ENCODE data around the gene DEPP1. TPM values are rescaled to one million over a fixed set of nuclear protein-coding genes. Genes with fewer than 3 reads are reported as not detected.
A peak's percentile ranks its signal among the peaks of the same experiment; 100 is the strongest.

The DEPP1 gene
- total and polyA plus RNA-seq, 2 of the 13 experiments (the other 11 are each of a cell fraction or from before 2014, with no cell fraction given) = 14.8 to 270 TPM

- TF ChIP-seq, protein P1, sequence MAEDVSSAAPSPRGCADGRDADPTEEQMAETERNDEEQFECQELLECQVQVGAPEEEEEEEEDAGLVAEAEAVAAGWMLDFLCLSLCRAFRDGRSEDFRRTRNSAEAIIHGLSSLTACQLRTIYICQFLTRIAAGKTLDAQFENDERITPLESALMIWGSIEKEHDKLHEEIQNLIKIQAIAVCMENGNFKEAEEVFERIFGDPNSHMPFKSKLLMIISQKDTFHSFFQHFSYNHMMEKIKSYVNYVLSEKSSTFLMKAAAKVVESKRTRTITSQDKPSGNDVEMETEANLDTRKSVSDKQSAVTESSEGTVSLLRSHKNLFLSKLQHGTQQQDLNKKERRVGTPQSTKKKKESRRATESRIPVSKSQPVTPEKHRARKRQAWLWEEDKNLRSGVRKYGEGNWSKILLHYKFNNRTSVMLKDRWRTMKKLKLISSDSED (CRISPR knock-in tag; IDR thresholded peaks at IDR 0.05) = no peak
- TF ChIP-seq SNRNP70 (IDR thresholded peaks at IDR 0.05; ENCODE audit: low read depth, low read length) (no peak), MLXIP (CRISPR knock-in tag; IDR thresholded peaks at IDR 0.05; ENCODE audit: borderline replicate concordance) (no peak), SMYD3 (CRISPR knock-in tag; IDR thresholded peaks at IDR 0.05) (no peak), ZNF235 (CRISPR knock-in tag; IDR thresholded peaks at IDR 0.05; ENCODE audit: borderline replicate concordance) (no peak), SATB2 (CRISPR knock-in tag; IDR thresholded peaks at IDR 0.05) (no peak), CEBPG (CRISPR knock-in tag; IDR thresholded peaks at IDR 0.05) (peak; percentile 91), DPF2 (CRISPR knock-in tag; IDR thresholded peaks at IDR 0.05; ENCODE audit: borderline replicate concordance, low read depth) (peak; percentile 71; the same call in 1 of the 2 replicates), SOX13 (IDR thresholded peaks at IDR 0.05) (peak; percentile 50; the same call in 1 of the 2 replicates), SOX13 (CRISPR knock-in tag; conservative IDR thresholded peaks at IDR 0.05 in 1 of 2, IDR thresholded peaks at IDR 0.05 in 1 of 2) (peak in 1 of 2 experiments; percentile 87; a peak in 2 of 4 replicates), FOXC1 (CRISPR knock-in tag; IDR thresholded peaks at IDR 0.05; ENCODE audit: borderline replicate concordance) (no peak), NCOA1 (CRISPR knock-in tag; IDR thresholded peaks at IDR 0.05) (no peak), SIX4 (CRISPR knock-in tag; IDR thresholded peaks at IDR 0.05) (no peak), SP4 (CRISPR knock-in tag; IDR thresholded peaks at IDR 0.05) (no peak), ERF (CRISPR knock-in tag; IDR thresholded peaks at IDR 0.05) (0 out of 2 replicates have a peak, but pooled peaks have one; percentile 41), TCF7L2 (IDR thresholded peaks at IDR 0.05; ENCODE audit: low read depth, low read length) (no peak), IRF1 (CRISPR knock-in tag; IDR thresholded peaks at IDR 0.05; ENCODE audit: low read depth) (no peak)
- TF ChIP-seq, protein P2, sequence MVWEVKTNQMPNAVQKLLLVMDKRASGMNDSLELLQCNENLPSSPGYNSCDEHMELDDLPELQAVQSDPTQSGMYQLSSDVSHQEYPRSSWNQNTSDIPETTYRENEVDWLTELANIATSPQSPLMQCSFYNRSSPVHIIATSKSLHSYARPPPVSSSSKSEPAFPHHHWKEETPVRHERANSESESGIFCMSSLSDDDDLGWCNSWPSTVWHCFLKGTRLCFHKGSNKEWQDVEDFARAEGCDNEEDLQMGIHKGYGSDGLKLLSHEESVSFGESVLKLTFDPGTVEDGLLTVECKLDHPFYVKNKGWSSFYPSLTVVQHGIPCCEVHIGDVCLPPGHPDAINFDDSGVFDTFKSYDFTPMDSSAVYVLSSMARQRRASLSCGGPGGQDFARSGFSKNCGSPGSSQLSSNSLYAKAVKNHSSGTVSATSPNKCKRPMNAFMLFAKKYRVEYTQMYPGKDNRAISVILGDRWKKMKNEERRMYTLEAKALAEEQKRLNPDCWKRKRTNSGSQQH (CRISPR knock-in tag; IDR thresholded peaks at IDR 0.05; ENCODE audit: low read depth) = no peak
- TF ChIP-seq, protein P3, sequence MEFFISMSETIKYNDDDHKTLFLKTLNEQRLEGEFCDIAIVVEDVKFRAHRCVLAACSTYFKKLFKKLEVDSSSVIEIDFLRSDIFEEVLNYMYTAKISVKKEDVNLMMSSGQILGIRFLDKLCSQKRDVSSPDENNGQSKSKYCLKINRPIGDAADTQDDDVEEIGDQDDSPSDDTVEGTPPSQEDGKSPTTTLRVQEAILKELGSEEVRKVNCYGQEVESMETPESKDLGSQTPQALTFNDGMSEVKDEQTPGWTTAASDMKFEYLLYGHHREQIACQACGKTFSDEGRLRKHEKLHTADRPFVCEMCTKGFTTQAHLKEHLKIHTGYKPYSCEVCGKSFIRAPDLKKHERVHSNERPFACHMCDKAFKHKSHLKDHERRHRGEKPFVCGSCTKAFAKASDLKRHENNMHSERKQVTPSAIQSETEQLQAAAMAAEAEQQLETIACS (CRISPR knock-in tag; IDR thresholded peaks at IDR 0.05) = no peak
- TF ChIP-seq, protein P4, sequence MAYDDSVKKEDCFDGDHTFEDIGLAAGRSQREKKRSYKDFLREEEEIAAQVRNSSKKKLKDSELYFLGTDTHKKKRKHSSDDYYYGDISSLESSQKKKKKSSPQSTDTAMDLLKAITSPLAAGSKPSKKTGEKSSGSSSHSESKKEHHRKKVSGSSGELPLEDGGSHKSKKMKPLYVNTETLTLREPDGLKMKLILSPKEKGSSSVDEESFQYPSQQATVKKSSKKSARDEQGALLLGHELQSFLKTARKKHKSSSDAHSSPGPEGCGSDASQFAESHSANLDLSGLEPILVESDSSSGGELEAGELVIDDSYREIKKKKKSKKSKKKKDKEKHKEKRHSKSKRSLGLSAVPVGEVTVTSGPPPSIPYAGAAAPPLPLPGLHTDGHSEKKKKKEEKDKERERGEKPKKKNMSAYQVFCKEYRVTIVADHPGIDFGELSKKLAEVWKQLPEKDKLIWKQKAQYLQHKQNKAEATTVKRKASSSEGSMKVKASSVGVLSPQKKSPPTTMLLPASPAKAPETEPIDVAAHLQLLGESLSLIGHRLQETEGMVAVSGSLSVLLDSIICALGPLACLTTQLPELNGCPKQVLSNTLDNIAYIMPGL (CRISPR knock-in tag; IDR thresholded peaks at IDR 0.05; ENCODE audit: borderline replicate concordance in 1 of 2, low read depth in 1 of 2) = no peak
Measured at GRCh38 chr10:44939691-44940401, 38.8 kb downstream of the DEPP1 start (continued).
